Airway epithelial cell (primary cell): ENCODE data around the gene MZB1. TPM values are rescaled to one million over a fixed set of nuclear protein-coding genes. Genes with fewer than 3 reads are reported as not detected.

Experiments
- total RNA-seq: library from RNA; depleted of rRNA; stranded (reverse); fragments of >200 nt; gene quantifications from 2 replicates; pipeline ENCODE4 v1.2.3, GENCODE V29; 2015

MZB1 gene, protein sequence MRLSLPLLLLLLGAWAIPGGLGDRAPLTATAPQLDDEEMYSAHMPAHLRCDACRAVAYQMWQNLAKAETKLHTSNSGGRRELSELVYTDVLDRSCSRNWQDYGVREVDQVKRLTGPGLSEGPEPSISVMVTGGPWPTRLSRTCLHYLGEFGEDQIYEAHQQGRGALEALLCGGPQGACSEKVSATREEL
- total RNA-seq: not detected in 2 replicates

DNA sequence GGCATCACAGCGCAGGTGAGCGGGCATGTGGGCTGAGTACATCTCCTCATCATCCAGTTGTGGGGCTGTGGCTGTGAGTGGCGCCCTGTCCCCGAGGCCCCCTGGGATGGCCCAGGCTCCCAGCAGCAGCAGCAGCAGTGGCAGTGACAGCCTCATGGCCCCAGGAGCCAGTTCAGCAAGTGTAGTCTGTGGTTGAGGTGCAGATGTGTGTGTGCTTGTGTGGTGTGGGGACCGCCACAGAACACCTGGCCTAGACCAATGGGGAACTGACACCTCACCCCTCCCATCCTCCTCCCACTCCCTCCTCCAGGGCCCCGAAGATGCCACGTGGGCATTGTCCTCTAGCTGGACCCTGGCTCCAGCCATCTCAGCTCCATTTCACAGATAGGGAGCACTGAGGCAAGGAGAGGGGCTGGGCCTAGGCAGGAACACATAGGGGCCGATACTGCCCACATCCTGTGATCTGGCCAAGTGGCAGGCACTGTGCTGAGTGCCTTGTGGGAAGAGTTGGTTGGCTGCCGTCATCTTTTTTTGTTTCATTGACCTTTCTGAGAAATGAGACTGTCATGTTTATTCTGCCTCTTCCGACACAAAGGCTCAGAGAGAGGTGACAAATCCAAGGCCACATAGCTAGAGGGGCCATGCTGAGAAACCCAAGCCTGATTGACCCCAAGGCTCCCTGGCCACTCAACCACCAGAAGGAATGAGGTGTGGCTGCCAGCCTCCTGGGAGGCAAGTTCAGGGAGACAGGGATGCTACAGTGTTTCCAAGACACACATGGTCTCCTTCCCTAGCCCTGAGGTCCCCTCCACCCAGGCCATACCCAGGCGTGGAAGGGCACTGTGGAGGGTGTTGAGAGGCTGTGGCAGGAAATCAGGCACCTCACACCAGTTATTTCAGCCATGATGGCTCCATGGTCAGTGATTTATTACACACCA lies at the start of gene MZB1:
Gene MZB1, minus strand, starts transcription at position 213 of the 938 bp plus-strand sequence. Its CDS starts 57 bp downstream, at position 156.

GRCh38 chr5:139439013-139439903 lies 49.5 kb upstream of the MZB1 start, which contains the start of gene DNAJC18:
TSS of gene DNAJC18 (minus strand) at chr5:139439525. CDS start at chr5:139439445, 80 bp downstream.

DNA sequence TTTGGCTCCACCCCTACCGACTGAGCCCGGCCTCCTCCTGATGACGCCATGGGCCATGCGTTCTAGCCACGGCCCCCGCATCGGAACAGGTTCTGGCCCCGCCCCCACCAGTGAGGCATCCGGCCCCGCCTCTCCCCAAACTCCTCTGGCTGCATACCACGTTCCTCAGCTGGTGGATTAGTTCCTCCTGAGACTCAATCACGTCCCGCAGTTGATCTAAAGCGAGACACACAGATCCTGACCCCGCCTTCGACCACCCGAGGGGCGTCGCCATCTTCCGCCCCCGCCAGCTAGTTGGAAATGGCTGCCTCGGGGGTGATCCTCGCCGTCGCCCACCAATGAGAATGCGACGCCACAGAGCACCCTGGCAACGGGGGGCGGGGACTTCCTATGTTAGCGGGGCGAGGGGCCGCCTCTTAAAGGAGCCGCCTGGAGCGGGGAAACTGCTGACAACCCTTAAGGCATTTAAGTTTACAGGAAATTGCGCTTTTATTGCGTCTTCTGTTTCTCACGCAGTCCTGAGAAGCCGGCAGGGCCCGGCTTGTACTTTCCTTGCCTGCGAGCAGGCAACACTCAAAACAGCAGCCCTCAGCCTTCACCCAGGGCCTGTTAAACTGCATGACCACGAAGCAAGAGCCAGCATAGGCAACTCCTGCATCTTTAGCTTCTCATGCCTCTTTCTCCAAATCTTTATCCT lies 14.2 kb upstream of the MZB1 start, which contains the start of gene SPATA24:
Gene SPATA24, minus strand, starts transcription at position 303 of the 697 bp plus-strand sequence. Its CDS starts 29 bp downstream, at position 274.

DNA sequence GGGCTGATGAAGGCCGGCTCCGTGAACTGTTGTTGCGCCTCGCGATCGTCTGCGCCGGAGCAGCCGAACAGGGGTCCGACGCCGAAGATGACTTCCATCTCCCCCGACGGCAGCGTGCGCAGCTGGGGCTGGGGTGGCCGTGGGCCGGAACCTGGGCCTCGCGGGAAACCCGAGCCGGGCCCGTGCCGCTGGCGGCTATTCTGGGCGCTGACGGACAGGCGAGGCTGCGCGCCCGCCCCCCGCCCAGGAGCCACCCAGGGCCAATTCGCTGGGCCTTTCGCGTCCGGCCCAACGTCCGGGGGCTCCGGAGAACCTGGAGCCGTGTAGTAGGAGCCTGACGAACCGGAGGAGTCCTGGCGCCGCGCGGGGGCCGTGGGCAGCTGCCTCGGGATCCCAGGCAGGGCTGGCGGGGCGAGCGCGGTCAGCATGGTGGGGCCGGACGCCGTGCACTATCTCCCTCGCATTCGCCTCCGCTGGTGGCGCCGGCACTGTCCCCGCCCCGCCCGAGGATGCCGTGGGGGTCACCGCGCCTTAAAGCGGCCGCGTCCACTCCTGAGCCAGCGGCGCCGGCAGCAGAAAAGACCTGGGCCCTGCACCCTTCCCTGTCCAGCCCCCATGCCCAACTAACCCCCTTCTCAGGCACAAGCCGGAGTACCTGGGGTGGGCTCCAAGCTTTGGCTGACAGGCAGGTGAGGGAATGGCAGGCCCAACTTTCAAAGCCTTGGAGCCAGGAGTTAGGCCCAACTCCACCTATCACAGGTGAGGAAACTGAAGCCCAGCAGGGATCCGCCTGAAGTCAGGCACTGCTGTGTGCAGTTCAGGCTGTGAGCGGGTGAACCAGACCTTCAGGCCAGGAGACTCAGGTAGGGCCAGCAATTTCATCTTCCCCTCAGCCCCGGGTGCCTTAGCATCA lies 5.2 kb upstream of the MZB1 start, which contains the start of gene PROB1:
Gene PROB1, minus strand, starts transcription at position 451 of the 913 bp plus-strand sequence. Its CDS starts 23 bp downstream, at position 428.

GRCh38 chr5:139383275-139383992 lies 6.3 kb downstream of the MZB1 start, which contains the start of gene SLC23A1:
TSS of gene SLC23A1 (minus strand) at chr5:139383297. CDS start at chr5:139383253, 44 bp downstream.

DNA sequence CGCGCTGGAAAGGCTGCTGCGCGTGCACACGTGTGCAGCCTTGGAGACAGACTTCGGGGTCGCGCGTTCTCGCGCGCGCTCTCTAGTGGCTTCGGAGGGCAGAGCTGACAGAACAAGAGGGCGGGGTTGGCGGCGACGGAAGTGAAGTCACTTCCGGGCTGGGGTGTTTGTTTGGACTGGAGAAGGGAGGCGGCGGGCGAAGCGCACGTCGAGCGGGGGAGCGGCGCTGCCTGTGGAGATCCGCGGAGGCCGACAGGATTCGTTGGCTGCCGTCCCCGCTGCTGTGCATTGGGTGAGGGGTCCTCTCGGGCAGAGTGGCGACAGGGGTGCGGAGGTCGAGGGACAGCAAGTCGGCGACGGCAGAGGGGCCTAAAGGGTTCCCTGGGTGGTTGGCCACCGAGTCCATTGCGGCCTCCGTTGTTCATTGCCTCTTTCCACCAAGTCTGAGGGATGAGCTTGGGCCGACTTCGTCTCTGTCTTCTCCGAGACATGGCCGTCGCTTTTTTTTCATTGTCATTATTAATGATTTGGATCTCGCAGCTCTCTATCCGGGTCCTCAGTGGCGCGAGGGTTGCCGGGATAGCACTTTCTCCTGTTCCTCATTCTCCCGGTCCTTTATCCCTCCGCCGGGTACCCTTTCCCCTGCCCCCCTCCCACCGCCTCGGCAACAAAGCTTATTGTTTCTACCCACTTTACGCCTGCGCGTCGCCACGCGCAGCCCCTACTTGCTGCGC lies 47.9 kb downstream of the MZB1 start, which contains the start of gene PAIP2:
Gene PAIP2, plus strand, starts transcription at position 166 of the 734 bp plus-strand sequence. CDS start 21,931 bp downstream, outside the sequence.

Other genes starting within 250 kb of the MZB1 start
- gene SIL1, start 191.5 kb downstream of the MZB1 start, total RNA-seq: 37.3 and 44.9 TPM in 2 replicates
- gene MATR3, start 96.2 kb downstream of the MZB1 start, total RNA-seq: 145 and 151 TPM in 2 replicates
- gene PAIP2, start 48.1 kb downstream of the MZB1 start, total RNA-seq: 44.5 and 51.5 TPM in 2 replicates
- gene SLC23A1, start 6.6 kb downstream of the MZB1 start, total RNA-seq: not detected in 2 replicates
- 0.79 and 1.6 TPM in 2 replicates for gene PROB1, start 5.2 kb upstream of the MZB1 start, total RNA-seq
- 5.3 and 5.4 TPM in 2 replicates for gene SPATA24, start 14.2 kb upstream of the MZB1 start, total RNA-seq
- 10.6 and 11.3 TPM in 2 replicates for gene DNAJC18, start 49.6 kb upstream of the MZB1 start, total RNA-seq
- not detected in 2 replicates for gene ECSCR, start 72.8 kb upstream of the MZB1 start, total RNA-seq
- not detected in 2 replicates for gene SMIM33, start 81.1 kb upstream of the MZB1 start, total RNA-seq
- 45.3 and 48.2 TPM in 2 replicates for gene STING1, start 92.8 kb upstream of the MZB1 start, total RNA-seq
- 132 and 154 TPM in 2 replicates for gene UBE2D2, start 171.4 kb upstream of the MZB1 start, total RNA-seq